HG03520 (cell line): Measurements from ENCODE around the gene SLC6A9.

Experiments
- ATAC-seq: cut with Tn5 transposase; IDR thresholded peaks from one replicate; pipeline ENCODE4 v1.9.1; 2021; ENCODE audit warnings: mild to moderate bottlenecking, moderate library complexity; ENCODE audit not compliant: unreplicated experiment

Gene SLC6A9

DNA sequence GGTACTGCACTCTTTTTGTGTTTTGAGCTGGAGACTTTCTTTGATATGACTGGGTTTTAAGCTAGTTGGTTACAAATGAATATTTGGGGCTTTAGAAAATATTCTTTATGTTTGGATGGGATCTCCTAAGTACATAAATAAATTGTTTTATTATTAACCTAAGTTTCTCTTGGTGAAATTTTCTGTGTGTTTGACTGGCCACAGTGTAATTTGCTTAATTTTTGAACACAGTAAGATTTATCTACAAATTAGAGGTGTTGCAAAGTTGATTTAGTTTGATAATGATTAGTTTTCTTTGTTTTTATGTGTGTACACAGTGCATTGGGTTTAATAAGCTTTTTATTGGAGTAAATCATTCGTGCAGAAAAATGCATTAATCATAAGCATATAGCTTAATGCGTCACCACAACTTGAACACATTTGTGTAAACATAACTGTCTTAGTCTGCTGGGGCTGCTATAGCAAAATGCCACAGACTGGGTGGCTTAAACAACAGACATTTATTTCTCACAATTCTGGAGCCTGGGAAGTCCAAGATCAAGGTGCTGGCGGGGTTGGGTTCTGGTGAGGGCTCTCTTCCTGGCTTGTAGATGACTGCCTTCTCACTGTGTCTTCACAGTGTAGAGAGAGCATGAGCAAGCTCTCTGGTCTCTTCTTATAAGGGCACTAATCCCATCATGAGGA, 17.4 kb upstream of the SLC6A9 start:
- no peak for ATAC-seq

GRCh38 chr1:44047131-44047530, 15.9 kb upstream of the SLC6A9 start:
- no peak for ATAC-seq

DNA sequence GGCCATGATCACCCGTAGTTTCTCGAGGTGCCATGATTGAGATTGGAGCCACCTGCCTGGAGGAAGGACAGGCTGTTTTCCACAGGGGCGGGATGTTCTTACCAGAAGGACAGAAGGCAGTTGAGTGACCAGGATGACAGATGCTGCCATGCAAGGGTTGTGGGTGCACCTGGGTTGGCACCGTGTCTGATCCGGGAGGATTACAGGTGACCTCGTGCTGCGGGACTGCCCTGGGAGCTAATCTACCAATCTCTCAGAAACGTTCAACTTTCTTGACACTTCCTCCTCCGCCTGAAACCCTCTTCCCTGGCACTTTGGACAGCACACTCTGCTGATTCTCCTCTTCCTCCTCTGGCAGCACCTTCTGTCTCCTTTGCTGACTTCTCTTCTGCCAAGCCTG, 13.8 kb upstream of the SLC6A9 start:
- no peak for ATAC-seq

DNA sequence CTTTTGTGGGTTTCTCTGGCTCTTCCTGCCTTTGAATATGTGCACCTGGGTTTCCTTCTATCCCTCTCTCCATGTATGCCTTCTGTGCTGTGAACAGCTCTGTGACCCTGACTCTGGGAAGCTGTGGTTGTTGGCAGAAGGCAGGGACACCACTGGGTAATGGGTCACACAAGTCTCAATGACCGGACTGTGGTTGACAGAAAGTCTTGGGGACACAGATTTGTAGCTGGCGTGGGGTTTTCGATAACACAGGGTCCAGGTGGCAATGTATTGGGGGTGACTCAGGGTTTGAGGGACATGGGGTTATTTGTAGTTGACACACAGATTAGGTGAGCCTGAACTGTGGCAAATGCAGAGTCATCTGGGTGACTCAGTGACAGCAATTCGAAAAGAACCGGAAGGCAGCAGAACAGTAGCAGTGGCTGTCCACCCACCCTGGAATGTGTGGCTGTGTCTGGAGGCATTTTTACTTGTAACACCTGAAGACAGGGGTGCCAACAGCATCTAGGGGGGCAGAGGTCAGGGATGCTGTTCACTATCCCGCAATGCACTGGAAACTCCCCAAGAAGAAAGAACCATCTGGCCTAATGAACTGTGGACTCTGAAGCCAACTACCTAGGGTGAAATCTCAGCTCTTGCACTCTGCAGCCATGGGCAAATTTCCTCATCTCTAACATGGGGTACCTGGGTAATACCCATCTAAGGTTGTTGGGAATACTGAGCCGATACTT, 13.0 kb upstream of the SLC6A9 start:
- ATAC-seq = no peak

DNA sequence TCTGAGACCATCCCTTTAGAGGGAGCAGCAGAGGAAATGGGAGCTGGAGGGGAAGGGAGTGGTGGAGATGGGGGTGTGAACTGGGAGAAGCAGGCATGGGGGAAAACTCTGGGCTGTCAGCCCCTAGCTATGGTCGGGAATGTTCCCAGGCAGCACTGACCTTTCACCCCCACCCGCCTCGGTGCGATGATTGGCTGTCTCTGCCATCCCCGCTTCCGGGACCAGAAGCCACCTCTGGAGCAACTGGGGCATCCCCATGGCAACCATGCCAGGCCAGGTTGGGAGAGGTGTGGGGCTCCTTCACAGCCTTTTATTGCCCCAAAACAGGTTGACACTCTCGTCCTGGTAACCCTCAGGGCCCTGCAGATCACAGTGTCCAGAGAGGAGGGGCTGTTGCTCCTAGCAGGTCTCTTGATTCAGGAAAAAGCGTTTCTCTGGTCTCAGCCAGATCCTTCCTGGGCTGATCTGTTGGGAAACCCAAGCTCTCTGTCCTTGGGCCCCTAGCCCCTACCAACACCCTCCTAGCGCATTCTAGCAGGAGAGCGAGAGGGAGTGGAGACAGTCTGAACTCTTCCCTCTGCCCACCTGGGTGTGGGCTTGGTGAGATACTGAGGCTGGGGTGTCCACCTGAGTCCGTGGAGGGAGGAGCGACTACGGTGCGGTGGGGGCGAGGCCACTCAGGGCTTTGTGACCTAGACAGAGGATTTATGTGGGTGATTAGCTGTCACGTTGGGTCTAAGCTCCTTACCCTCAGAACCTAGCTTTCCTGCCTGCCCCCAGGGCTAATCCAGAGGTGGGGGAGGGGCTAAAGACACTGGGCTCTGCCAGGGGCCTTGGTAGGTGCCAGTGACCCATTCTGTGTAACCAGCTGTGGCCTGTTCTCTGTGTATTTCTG, 12.2 kb upstream of the SLC6A9 start:
- no peak for ATAC-seq

GRCh38 chr1:44040846-44041245, 9.6 kb upstream of the SLC6A9 start:
- ATAC-seq = no peak

DNA sequence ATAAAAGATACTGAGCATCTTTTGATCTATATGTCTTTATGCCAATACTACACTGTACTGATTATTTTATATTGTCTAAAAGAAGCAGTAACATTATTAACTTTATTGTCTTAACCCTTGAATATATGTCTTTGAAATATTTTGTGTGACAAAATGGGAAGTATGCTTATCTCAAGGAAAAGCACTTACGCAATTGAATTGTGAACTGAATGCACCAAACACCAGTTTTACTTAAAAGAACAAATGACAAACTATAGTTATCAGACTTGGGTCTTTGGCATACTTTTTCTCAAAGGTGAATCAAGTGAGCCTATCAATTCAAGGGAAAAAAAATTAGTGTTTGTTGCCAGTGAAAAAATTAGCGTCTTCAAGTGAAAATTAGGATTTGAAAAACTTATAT, 9.2 kb upstream of the SLC6A9 start:
- no peak for ATAC-seq

- no peak for ATAC-seq
Observed at GRCh38 chr1:44038876-44039657, 7.8 kb upstream of the SLC6A9 start.

DNA sequence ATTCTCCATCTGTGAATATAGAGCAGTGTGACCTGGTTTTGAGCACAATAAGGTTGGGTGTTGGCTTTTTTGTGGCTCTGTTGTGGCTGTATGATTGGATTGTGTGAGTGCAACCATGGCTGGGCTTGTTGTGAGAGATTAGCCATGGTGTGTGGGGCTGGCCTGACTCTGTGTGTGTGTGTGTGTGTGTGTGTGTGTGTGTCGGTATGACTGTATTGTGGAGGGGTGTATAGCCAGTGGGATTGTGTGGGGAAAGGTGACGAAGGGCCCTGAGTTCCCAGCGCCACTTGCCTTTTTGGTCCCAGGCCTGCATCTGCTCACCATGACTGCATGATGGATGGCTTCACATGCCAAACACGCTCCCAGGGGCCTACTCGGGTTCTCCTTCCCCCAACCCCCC, 5.9 kb upstream of the SLC6A9 start:
- ATAC-seq = no peak

DNA sequence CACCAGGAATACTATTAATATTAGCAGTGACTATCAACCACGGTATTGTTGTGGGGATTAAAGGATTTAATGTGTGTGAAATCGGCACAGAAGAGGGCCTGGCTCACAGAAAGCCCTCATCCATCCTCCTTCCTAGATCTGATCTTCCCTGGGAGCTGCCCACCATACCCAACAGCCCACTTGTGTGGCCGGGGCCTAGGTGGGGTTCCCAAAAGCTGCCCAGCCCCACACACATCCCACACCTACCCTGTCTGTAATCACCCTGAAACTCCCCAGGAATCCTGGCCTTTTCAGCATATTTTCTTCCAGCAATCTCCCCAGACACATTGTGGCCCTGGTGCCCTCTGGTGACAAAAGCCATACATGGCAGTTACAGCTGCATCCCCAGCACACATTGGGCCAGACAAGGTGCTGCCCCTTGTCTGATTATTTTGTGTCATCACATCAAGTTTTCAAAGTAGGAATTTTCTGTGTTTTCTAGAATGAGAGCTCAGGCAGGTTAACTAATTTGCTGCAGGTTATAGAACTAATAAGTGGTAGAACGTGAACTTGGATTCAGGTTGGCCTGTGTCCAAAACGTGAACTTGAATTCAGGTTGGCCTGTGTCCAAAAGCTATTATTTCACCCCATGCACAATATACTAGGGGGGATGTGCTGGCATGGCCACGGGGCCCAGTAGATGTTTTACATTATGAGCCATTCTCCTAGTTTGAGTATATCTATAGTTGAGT, 5.3 kb upstream of the SLC6A9 start:
- no peak for ATAC-seq

DNA sequence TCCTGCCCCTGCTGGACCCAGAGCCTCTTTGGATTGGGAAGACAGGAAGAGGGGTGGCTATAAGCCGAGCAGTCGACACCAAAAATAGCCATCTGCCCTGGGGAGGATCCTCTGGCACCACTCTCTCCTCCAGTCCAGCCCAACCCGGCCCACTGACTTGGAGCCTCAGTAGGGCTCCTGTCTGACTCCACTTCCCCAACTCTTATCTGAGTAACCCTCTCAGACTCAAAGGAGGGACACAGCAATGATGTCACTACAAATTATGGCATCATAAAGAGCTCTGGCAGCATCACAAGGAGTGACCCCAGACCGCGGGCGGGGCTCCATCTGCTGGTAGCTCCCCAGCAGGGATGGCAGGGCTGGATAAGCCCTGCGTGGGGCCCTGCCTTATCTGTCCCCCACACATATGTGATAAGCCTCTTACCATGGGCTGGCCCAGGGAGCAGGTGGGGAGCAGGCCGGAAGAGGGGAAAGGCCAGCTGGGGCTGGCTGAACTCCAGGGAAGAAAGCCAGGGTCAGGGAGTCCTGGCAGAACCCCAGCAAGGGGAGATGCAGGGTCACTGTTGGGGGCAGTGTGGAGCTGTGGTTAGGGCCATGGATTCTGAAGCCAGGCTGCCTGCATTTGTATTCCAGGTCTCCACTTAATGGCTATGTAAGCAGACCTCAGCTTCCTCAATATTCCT, 4.6 kb upstream of the SLC6A9 start:
- no peak for ATAC-seq

- ATAC-seq = no peak
Observed at GRCh38 chr1:44034976-44035716, 3.9 kb upstream of the SLC6A9 start.

DNA sequence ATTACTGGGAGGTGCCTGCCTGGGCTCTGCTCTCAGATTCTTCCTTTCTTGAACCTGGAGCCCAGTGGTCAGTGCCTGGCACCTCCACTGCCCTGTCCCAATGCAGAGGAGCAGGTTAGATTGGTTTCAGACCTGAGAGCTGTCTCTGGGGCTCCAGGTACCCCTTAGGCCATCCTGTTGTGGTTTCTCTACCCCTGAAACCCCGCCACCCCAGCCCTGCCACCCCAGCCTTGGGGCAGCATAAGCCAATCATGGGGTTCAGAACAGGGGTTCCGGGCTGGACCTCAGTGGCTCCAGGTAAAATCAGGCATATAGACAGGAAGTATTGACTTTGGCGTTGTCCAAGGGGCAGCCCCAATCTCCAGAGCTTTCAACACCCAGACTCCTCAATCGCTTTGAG, 3.2 kb upstream of the SLC6A9 start:
- no peak for ATAC-seq

GRCh38 chr1:44033756-44034155, 2.5 kb upstream of the SLC6A9 start:
- ATAC-seq = no peak

DNA sequence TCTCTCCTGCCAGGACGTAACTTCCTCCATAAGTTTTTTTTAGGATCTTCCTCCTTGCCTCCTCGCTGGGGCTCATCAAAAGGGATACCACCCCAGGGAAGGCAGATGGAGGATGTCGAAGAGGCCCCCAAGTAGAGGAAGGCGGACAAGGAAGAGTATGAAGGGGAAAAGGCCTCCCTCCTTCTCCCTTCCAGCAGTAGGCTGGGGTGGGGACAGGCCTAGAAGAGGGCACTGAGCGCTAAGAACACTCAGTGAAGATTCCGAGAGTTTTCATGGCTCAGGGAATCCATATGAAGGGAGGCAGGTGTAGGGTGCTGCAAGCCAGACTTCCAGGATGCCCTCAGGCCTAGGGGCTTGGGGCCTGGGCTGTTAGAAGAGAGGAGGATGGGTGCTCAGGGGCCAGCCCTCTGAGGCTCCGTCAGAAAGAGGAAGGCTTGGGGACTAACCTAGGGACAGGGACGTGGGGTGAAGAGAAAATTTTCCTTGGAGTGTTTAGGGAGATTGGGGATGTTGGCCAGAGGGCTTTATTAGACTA, 1.8 kb upstream of the SLC6A9 start:
- no peak for ATAC-seq

DNA sequence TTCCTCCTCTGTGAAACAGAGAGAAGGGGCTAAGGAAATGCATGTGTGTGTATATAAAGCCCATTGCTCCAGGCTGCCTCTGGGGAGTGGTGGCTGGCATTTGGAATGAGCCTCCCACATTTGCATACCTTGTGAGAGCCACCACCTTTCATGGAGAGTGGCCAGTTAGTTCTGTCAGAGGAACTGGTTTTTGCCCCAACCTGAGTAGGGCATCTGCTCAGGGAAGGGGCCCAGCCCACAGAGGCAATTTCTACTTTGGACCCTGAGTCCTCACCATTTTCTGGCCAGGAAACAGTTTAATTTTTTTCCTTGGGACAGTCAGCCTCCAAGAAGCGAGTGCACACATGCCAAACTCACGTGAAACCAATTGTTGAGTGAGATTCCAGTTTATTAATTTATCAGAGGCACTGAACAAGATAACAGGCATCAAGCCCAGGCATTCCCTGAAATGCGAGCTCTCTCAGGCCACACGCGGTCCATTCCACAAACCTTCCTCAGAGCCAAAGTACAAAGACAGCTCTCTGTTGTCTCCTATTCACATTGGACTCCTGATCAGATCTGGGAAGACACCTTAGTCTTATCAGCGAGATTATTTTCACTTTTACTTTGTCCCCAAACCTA, 1.0 kb upstream of the SLC6A9 start:
- no peak for ATAC-seq

DNA sequence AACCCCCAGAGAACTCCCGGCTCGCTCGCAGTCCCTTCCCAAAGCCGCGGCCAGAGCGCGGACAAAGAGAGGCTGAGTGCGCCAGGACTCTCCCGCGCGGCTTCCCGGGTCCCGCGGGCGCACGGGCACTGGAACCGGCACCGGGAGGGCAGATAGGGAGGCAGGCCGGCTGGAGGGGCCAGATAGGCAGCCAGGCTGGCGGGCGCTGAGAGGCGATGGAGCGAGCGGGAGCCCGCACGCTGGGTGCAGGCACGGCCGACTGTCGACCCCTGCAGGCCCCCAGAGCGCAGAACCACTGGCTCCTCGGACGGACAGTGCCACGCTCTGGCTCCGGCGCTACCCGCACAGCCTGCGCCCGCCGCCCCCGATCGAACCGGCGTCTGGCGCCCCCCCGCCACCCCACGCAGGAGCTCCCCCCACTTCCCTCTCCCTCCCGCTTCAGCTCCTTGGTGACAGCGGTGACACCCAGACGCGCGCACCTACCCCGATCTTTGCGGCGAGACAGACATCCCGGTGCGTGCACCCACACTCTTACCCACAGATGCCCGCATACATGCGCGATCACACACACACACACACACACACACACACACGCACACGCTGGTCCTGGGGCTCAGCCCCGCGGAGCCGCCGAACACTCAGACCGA, 534 bp downstream of the SLC6A9 start:
- no peak for ATAC-seq
